GM18505 (cell line): ENCODE data around the gene PLIN4.
"Not testable (repeated sequence)": the region's sequence is repeated elsewhere in the genome, so short reads cannot be mapped to it uniquely, and the experiment has no call there.

Experiments used
- ATAC-seq: cut with Tn5 transposase; IDR thresholded peaks from one replicate; pipeline ENCODE4 v1.9.1; 2021; ENCODE audit not compliant: unreplicated experiment
- POLR2A ChIP-seq: IDR thresholded peaks from 4 replicates; pipeline ENCODE4 v1.6.1; 2011; ENCODE audit warnings: borderline replicate concordance; ENCODE audit not compliant: insufficient read depth, insufficient read length; ENCODE audit errors: extremely low read depth

The PLIN4 gene

GRCh38 chr19:4555657-4556561 lies 37.6 kb upstream of the PLIN4 start:
- ATAC-seq, result no peak
- no peak for TF ChIP-seq POLR2A

- TF ChIP-seq POLR2A, result no peak
- ATAC-seq, result no peak
These were observed 36.4 kb upstream of the PLIN4 start for GRCh38 chr19:4554717-4555116.

GRCh38 chr19:4553775-4554174 lies 35.5 kb upstream of the PLIN4 start:
- TF ChIP-seq POLR2A, result no peak
- no peak for ATAC-seq

- no peak for TF ChIP-seq POLR2A
- no peak for ATAC-seq
These were observed 34.9 kb upstream of the PLIN4 start for GRCh38 chr19:4553092-4553695.

GRCh38 chr19:4552525-4552819 lies 34.2 kb upstream of the PLIN4 start:
- no peak for TF ChIP-seq POLR2A
- ATAC-seq, result no peak

GRCh38 chr19:4550479-4551050 lies 32.3 kb upstream of the PLIN4 start:
- ATAC-seq, result no peak
- TF ChIP-seq POLR2A, result no peak

GRCh38 chr19:4550018-4550417 lies 31.7 kb upstream of the PLIN4 start:
- no peak for TF ChIP-seq POLR2A

GRCh38 chr19:4548238-4548584 lies 29.9 kb upstream of the PLIN4 start:
- TF ChIP-seq POLR2A, result no peak
- ATAC-seq, result no peak

More at GRCh38 chr19:4550018-4550417, 31.7 kb upstream of the PLIN4 start:
- ATAC-seq, result no peak

GRCh38 chr19:4547303-4548237 lies 29.3 kb upstream of the PLIN4 start:
- no peak for TF ChIP-seq POLR2A
- no peak for ATAC-seq

GRCh38 chr19:4543842-4544647 lies 25.8 kb upstream of the PLIN4 start:
- ATAC-seq, result no peak
- TF ChIP-seq POLR2A, result no peak

- TF ChIP-seq POLR2A, result no peak
- ATAC-seq, result no peak
These were observed 24.9 kb upstream of the PLIN4 start for GRCh38 chr19:4542896-4543841.

- not testable (repeated sequence) for ATAC-seq
These were observed 23.5 kb upstream of the PLIN4 start for GRCh38 chr19:4541806-4542145.
